PFSK-1 (cell line): Measurements from ENCODE around the gene OR10H1.

ENCODE experiments used
- FOXP2 ChIP-seq: optimal IDR thresholded peaks from 2 replicates; pipeline ENCODE3; 2011; ENCODE audit warnings: borderline replicate concordance, control low read depth, inconsistent platforms; ENCODE audit not compliant: insufficient read depth; ENCODE audit errors: extremely low read length, extremely low read depth
- POLR2AphosphoS5 ChIP-seq: IDR thresholded peaks from 2 replicates; pipeline ENCODE4 v1.6.1; 2012; ENCODE audit warnings: low read depth, mild to moderate bottlenecking, control low read depth, low read length, moderate library complexity
- REST ChIP-seq, 2 experiments: IDR thresholded peaks; 2 replicates each; pipeline versions ENCODE4 v1.6.1 to v1.8.0; 2011 to 2012; ENCODE audit warnings: low read depth in 2 of 2, low read length in 2 of 2, control low read depth in 1 of 2, inconsistent platforms in 1 of 2, mild to moderate bottlenecking in 1 of 2, moderate library complexity in 1 of 2; ENCODE audit not compliant: insufficient read depth in 1 of 2
- SIN3A ChIP-seq: IDR thresholded peaks from 2 replicates; pipeline ENCODE4 v1.6.1; 2012; ENCODE audit warnings: mild to moderate bottlenecking, low read length, moderate library complexity, borderline replicate concordance; ENCODE audit not compliant: insufficient read depth
- TAF1 ChIP-seq: IDR thresholded peaks from 2 replicates; pipeline ENCODE4 v1.6.1; 2012; ENCODE audit warnings: low read length, control low read depth, borderline replicate concordance; ENCODE audit not compliant: insufficient read depth

Gene OR10H1

GRCh38 chr19:15790096-15790495 is 25.4 kb downstream of the OR10H1 start:
- TF ChIP-seq FOXP2 = no peak
- no peak for TF ChIP-seq SIN3A
- TF ChIP-seq REST (IDR thresholded peaks at IDR 0.05; ENCODE audit: insufficient read depth in 1 of 2, low read depth in 2 of 2, low read length in 2 of 2) = no peak
- no peak for TF ChIP-seq POLR2AphosphoS5

GRCh38 chr19:15788594-15789270 is 26.7 kb downstream of the OR10H1 start:
- TF ChIP-seq TAF1 = no peak
- TF ChIP-seq FOXP2 = no peak
- TF ChIP-seq REST (IDR thresholded peaks at IDR 0.05; ENCODE audit: insufficient read depth in 1 of 2, low read depth in 2 of 2, low read length in 2 of 2) = no peak
- TF ChIP-seq POLR2AphosphoS5 = no peak
- no peak for TF ChIP-seq SIN3A

- TF ChIP-seq TAF1 (no peak), REST (IDR thresholded peaks at IDR 0.05; ENCODE audit: insufficient read depth in 1 of 2, low read depth in 2 of 2, low read length in 2 of 2) (no peak), FOXP2 (no peak), POLR2AphosphoS5 (no peak), SIN3A (no peak)
These were observed 27.8 kb downstream of the OR10H1 start, which contains the start of gene OR10H5 for GRCh38 chr19:15787611-15788155. TSS of gene OR10H5 (plus strand) at chr19:15787661. CDS start at chr19:15794049, 6,388 bp downstream.

- TF ChIP-seq REST (IDR thresholded peaks at IDR 0.05; ENCODE audit: insufficient read depth in 1 of 2, low read depth in 2 of 2, low read length in 2 of 2) (no peak), SIN3A (no peak), FOXP2 (no peak), POLR2AphosphoS5 (no peak), TAF1 (no peak)
These were observed 33.3 kb downstream of the OR10H1 start for GRCh38 chr19:15782211-15782610.

- TF ChIP-seq FOXP2 (no peak), SIN3A (no peak), POLR2AphosphoS5 (no peak), TAF1 (no peak), REST (IDR thresholded peaks at IDR 0.05; ENCODE audit: insufficient read depth in 1 of 2, low read depth in 2 of 2, low read length in 2 of 2) (no peak)
These were observed 33.8 kb downstream of the OR10H1 start for GRCh38 chr19:15781661-15782060.
